ENCODE data around the gene PLOD1. TPM values are rescaled to one million over a fixed set of nuclear protein-coding genes. Genes with fewer than 3 reads are reported as not detected.

PLOD1 gene
- total RNA-seq, 1 donor from 2014 or later: 203 TPM

DNA sequence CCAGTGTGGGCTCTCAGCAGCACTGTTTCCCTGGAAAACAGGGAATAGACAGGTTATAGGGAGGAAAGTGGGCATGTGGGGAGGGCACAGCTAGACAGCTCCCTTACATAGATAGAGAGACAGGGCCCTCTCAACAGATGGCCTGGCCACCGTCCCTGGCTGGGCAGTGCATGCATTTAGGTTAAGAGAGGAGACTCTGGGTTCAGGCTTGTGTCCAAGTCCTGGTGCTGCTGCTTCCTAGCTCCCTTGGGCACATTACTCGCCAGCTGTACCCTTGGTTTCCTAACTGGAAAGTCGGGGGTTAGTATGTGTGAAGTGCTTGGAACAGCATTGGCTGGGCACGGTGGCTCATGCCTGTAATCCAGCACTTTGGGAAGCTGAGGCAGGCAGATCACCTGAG, 9.1 kb downstream of the PLOD1 start:
- Mint-ChIP-seq H3K4me1 (peaks cover 14% of the 10 kb centered on the region), H3K4me3 (no peak overlapping the region), H3K9me3 (no peaks in the 10 kb centered on the region), H3K27me3 (ENCODE audit: low read depth) (no peaks in the 10 kb centered on the region), H3K27ac (peak overlapping the region; percentile 91), H3K36me3 (peaks cover 18% of the 10 kb centered on the region)
- TF ChIP-seq, protein P1, sequence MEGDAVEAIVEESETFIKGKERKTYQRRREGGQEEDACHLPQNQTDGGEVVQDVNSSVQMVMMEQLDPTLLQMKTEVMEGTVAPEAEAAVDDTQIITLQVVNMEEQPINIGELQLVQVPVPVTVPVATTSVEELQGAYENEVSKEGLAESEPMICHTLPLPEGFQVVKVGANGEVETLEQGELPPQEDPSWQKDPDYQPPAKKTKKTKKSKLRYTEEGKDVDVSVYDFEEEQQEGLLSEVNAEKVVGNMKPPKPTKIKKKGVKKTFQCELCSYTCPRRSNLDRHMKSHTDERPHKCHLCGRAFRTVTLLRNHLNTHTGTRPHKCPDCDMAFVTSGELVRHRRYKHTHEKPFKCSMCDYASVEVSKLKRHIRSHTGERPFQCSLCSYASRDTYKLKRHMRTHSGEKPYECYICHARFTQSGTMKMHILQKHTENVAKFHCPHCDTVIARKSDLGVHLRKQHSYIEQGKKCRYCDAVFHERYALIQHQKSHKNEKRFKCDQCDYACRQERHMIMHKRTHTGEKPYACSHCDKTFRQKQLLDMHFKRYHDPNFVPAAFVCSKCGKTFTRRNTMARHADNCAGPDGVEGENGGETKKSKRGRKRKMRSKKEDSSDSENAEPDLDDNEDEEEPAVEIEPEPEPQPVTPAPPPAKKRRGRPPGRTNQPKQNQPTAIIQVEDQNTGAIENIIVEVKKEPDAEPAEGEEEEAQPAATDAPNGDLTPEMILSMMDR (IDR thresholded peaks at IDR 0.05; ENCODE audit: unreplicated experiment): no peak
- DNase-seq (ENCODE audit: low spot score in 2 of 2, unreplicated experiment in 2 of 2): no peak

DNA sequence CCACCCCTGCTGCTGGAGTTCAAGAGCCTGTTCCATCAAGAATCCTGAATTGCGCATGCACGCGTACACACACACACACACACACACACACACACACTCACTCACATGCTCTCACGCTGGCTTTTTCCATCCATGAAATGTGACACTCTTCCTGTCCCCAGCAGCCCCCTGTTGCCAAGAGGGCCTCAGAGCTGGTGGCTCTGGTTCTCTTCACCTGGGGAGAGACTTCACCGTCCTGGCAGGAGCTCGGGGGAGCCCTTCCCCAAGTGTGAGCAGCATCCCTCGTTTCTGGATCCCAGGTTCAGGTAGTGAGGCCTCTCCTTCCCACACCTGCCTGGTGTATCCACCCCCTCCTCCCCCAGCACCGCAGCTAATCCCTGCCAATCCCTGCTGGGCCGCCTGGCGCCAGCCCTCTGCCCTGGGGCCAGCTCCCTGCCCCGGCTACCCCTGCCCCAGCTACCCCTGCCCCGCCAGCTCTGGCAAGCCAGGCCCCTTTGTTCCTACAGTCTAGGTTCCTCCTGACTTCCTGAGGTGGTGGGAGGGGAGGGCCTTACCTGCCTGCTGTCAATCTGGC, 9.9 kb downstream of the PLOD1 start:
- no peaks in the 10 kb centered on the region for H3K27me3 Mint-ChIP-seq (ENCODE audit: low read depth)
- H3K4me1 Mint-ChIP-seq: peaks cover 12% of the 10 kb centered on the region
- H3K9me3 Mint-ChIP-seq: no peaks in the 10 kb centered on the region
- H3K4me3 Mint-ChIP-seq: peak overlapping the region; percentile 44
- peak in 1 of 2 experiments; percentile 59 for DNase-seq (ENCODE audit: low spot score in 2 of 2, unreplicated experiment in 2 of 2)
- peak overlapping the region; percentile 91 for H3K27ac Mint-ChIP-seq
- H3K36me3 Mint-ChIP-seq: peaks cover 24% of the 10 kb centered on the region
- TF ChIP-seq, protein P1 (IDR thresholded peaks at IDR 0.05; ENCODE audit: unreplicated experiment): no peak

GRCh38 chr1:11946647-11947046, 12.1 kb downstream of the PLOD1 start:
- TF ChIP-seq, protein P1 (IDR thresholded peaks at IDR 0.05; ENCODE audit: unreplicated experiment): no peak
- no peaks in the 10 kb centered on the region for H3K9me3 Mint-ChIP-seq
- H3K4me1 Mint-ChIP-seq: peaks cover 12% of the 10 kb centered on the region
- no peak for DNase-seq (ENCODE audit: low spot score in 2 of 2, unreplicated experiment in 2 of 2)
- peak overlapping the region; percentile 59 for H3K27ac Mint-ChIP-seq
- no peaks in the 10 kb centered on the region for H3K27me3 Mint-ChIP-seq (ENCODE audit: low read depth)
- H3K4me3 Mint-ChIP-seq: no peak overlapping the region
- peaks cover 31% of the 10 kb centered on the region for H3K36me3 Mint-ChIP-seq

DNA sequence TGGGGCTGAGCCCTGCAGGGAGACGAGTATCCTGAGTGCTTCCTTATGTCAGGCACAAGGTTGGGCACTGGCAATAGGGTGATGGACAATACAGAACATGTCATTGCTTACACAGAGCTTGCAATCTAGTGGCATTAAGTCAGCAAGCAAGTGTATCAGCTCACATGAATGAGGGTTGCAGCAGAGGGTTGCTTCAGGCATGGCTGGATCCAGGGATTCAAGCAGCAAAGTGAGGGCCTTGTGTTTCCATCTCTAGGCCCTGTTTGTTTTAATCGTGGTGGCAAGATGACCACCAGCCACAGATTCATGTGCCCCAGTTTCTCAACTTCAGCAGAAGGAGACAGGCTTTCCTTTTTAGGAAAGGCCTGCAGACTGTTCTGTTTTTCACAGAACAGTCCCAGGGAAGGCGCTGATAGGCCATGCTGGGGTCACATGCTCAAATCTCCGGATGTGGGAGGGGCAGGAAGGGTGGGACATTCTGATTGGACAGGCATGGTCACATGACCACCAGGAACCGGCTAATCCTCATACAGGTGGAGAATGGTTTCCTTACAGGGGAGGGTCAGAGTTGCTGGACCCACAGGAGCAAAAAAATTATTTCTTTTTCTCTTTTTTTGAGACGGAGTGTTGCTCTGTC, 14.4 kb downstream of the PLOD1 start:
- Mint-ChIP-seq H3K9me3 (no peaks in the 10 kb centered on the region), H3K27ac (no peak overlapping the region), H3K36me3 (peaks cover 40% of the 10 kb centered on the region), H3K27me3 (ENCODE audit: low read depth) (no peaks in the 10 kb centered on the region), H3K4me1 (peaks cover 9% of the 10 kb centered on the region), H3K4me3 (no peak overlapping the region)
- TF ChIP-seq, protein P1 (IDR thresholded peaks at IDR 0.05; ENCODE audit: unreplicated experiment): no peak
- no peak for DNase-seq (ENCODE audit: low spot score in 2 of 2, unreplicated experiment in 2 of 2)

- TF ChIP-seq, protein P1 (IDR thresholded peaks at IDR 0.05; ENCODE audit: unreplicated experiment): no peak
- no peaks in the 10 kb centered on the region for H3K27me3 Mint-ChIP-seq (ENCODE audit: low read depth)
- H3K4me1 Mint-ChIP-seq: no peaks in the 10 kb centered on the region
- H3K9me3 Mint-ChIP-seq: no peaks in the 10 kb centered on the region
- no peak for DNase-seq (ENCODE audit: low spot score in 2 of 2, unreplicated experiment in 2 of 2)
- H3K4me3 Mint-ChIP-seq: no peak overlapping the region
- peaks cover 33% of the 10 kb centered on the region for H3K36me3 Mint-ChIP-seq
- H3K27ac Mint-ChIP-seq: no peak overlapping the region
Observed at GRCh38 chr1:11951901-11952300, 17.4 kb downstream of the PLOD1 start.
